WERI-Rb-1 (cell line): ENCODE measurements around the gene CCDC187.

ENCODE experiments used
- DNase-seq: peaks from one replicate; pipeline ENCODE4 v3.0.0-alpha.2; 2020
- H3K27ac ChIP-seq: fragments of 250-450 bp; sonication (Bioruptor Pico); 2 replicates; pipeline ENCODE4 v1.5.1; 2020; ENCODE audit warnings: mild to moderate bottlenecking, moderate library complexity
- H3K27me3 ChIP-seq: fragments of 250-450 bp; sonication (Bioruptor Pico); 2 replicates; pipeline ENCODE4 v1.5.1; 2021; ENCODE audit warnings: mild to moderate bottlenecking, low read depth, moderate library complexity; ENCODE audit not compliant: insufficient read depth, severe bottlenecking
- H3K36me3 ChIP-seq: fragments of 250-450 bp; sonication (Bioruptor Pico); 2 replicates; pipeline ENCODE4 v1.5.1; 2020; ENCODE audit warnings: mild to moderate bottlenecking, moderate library complexity
- H3K4me3 ChIP-seq: 2 replicates; pipeline ENCODE4 v1.5.1; 2011; ENCODE audit warnings: low read depth, mild to moderate bottlenecking, control low read depth, low read length
- H3K9me3 ChIP-seq: fragments of 250-450 bp; sonication (Bioruptor Pico); 2 replicates; pipeline ENCODE4 v1.5.1; 2021; ENCODE audit warnings: mild to moderate bottlenecking, moderate library complexity; ENCODE audit not compliant: severe bottlenecking
- TF ChIP-seq, protein P1 (sequence below): IDR thresholded peaks from 2 replicates; pipeline ENCODE4 v1.5.1; 2011; ENCODE audit warnings: low read depth, mild to moderate bottlenecking, control low read depth, inconsistent platforms, low read length

Gene CCDC187

DNA sequence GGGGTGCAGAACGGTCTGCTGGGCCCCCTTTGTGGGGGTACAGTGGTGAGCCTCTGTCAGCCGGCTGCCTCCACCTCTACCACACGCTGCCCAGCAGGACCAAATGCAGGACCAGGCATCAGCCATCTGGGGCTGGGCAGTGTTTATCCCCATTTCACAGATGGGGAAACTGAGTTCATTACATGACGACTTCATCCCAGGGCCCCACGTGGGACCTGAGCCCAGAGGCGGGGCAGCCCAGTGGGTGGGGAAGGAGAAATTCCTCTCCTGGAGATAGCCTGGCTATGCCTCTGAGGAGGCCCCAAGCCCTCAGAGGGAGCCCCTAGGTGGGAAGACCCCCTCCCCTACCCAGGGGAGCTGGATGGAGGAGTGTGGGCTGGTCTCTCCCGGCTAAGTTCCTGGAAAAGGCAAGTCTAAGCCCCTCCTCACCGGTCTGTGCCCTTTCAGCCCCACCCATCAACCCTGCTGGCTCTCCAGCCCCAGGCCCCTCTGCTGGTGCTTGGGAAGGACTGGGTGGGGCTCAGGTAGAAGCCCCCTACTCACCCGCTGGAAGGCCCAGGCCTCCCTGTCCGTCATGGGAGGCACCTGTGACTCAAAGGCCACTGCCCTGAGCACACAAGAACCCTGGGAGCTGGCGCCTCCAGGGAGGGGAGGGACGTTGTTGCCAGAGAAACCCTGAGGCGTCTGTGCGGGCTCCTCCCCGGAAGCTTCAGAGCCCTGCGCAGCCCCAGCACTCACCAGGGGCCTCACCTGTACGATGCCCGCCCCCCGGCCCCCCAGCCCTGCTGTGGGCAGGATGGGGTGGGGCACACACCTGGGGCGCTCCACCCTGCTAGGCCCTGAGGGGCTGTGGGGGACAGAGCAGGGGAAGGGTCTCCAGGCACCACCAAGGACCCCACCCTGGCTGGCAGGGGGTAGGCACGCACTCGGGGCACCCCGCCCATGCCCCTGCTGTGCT, 7.4 kb upstream of the CCDC187 start:
- Histone ChIP-seq H3K4me3 (no peak overlapping the region), H3K9me3 (peaks cover 17% of the 10 kb centered on the region), H3K27me3 (no peaks in the 10 kb centered on the region), H3K27ac (no peak overlapping the region), H3K36me3 (no peaks in the 10 kb centered on the region)
- DNase-seq: no peak
- TF ChIP-seq, protein P1, sequence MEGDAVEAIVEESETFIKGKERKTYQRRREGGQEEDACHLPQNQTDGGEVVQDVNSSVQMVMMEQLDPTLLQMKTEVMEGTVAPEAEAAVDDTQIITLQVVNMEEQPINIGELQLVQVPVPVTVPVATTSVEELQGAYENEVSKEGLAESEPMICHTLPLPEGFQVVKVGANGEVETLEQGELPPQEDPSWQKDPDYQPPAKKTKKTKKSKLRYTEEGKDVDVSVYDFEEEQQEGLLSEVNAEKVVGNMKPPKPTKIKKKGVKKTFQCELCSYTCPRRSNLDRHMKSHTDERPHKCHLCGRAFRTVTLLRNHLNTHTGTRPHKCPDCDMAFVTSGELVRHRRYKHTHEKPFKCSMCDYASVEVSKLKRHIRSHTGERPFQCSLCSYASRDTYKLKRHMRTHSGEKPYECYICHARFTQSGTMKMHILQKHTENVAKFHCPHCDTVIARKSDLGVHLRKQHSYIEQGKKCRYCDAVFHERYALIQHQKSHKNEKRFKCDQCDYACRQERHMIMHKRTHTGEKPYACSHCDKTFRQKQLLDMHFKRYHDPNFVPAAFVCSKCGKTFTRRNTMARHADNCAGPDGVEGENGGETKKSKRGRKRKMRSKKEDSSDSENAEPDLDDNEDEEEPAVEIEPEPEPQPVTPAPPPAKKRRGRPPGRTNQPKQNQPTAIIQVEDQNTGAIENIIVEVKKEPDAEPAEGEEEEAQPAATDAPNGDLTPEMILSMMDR: no peak

DNA sequence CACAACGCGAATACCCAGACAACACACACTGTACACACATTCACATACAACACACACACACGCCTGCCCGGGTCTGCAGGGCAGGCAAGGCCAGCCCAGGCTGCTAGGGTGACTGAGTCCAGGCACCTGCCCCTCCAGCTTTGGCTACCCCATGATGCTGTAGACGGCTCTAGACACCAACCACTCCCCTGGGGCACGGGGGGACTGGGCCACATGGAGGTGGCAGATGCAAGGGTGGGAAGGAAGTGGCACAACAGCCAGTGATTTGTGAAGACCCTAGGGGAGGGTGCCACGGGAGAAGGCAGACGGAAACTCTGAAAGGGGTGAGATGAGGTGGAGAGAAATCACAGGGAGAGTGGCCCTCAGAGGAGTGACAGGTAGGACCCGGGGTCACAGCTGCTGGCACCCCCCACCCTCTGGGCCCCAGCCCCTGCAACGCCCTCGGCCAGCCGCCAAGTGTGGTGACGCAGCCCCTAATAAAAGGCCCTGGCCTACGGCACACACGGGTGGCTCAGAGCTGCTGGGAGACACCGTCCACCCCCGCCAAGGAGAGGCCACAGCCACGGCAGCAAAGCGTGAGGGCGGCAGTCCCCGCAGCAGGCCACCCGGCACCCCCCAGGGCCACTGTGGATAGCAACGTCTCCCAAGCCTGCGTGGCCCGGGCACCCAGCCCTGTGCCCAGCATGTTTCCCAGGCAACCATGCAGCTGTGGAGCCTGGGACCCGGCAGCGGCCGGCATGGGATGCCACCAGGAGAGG, 6.6 kb upstream of the CCDC187 start:
- no peak overlapping the region for H3K27ac ChIP-seq
- TF ChIP-seq, protein P1: no peak
- no peaks in the 10 kb centered on the region for H3K27me3 ChIP-seq
- peaks cover 8% of the 10 kb centered on the region for H3K9me3 ChIP-seq
- DNase-seq: no peak
- H3K36me3 ChIP-seq: no peaks in the 10 kb centered on the region
- no peak overlapping the region for H3K4me3 ChIP-seq

DNA sequence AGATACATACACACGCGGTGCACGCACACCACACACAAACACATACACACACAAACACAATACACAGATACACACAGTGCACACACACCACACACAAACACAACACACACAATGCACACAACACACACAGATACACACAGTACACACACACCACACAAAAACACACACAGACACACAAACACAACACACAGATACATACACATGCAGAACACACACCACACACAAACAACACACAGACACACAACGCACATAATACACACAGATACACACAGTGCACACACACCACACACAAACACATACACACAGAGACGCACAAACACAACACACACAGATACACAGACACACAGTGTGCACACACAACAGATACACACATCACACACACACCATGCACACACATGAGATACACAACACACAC, 5.9 kb upstream of the CCDC187 start:
- Histone ChIP-seq H3K27ac (no peak overlapping the region), H3K4me3 (no peak overlapping the region), H3K9me3 (peaks cover 2% of the 10 kb centered on the region), H3K36me3 (no peaks in the 10 kb centered on the region), H3K27me3 (no peaks in the 10 kb centered on the region)
- TF ChIP-seq, protein P1: no peak
- DNase-seq: no peak

DNA sequence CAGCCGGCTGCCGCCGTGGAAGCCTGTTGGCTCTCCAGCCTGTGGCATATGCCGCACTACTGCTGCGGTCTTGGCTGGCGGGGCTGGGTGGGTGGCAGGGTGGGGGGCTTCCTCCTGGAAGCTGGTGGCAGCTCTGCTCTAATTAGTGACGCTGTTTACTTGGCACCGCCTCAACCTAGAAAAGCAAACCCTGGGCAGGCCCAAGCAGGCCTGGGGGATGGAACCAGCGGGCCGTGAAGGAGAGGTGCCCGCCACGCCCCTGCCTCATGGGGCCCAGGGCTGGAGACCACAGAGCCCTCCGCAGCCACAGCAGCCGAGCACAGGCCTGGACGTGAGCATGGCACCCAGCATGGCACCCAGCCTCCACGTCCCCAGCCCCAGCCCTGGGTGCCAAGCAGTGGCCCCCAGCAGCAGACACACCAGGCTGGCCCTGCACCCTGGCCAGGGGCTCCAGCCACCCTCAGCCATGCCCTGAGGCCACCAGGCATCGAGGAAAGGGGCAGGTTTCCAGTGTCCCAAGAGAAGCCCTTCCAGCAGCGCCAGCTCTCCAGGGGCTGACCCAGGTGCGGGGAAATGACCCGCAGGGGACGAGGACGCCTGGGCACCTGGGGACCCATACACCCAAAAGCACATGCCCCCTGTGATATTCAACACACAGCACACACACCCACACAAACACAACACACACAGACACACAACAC, 5.4 kb upstream of the CCDC187 start:
- no peak overlapping the region for H3K27ac ChIP-seq
- no peak for DNase-seq
- no peaks in the 10 kb centered on the region for H3K9me3 ChIP-seq
- H3K36me3 ChIP-seq: no peaks in the 10 kb centered on the region
- H3K4me3 ChIP-seq: no peak overlapping the region
- TF ChIP-seq, protein P1: no peak
- H3K27me3 ChIP-seq: no peaks in the 10 kb centered on the region

DNA sequence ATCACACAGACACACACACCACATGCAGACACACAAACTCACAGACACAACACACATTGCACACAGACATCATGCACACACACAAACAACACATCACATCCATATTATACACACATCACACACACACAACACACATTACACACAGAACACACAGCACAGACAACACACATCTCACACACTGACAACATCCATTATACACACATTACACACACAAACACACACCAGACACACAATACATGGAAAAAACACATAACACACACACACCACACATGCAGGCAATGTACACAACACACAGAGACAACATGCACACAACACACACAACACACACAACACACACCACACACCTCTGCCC, 4.8 kb upstream of the CCDC187 start:
- no peak overlapping the region for H3K27ac ChIP-seq
- no peaks in the 10 kb centered on the region for H3K9me3 ChIP-seq
- H3K36me3 ChIP-seq: no peaks in the 10 kb centered on the region
- TF ChIP-seq, protein P1: no peak
- no peak overlapping the region for H3K4me3 ChIP-seq
- no peak for DNase-seq
- H3K27me3 ChIP-seq: no peaks in the 10 kb centered on the region
